ENCODE measurements around the gene TBC1D22A.

Gene TBC1D22A

DNA sequence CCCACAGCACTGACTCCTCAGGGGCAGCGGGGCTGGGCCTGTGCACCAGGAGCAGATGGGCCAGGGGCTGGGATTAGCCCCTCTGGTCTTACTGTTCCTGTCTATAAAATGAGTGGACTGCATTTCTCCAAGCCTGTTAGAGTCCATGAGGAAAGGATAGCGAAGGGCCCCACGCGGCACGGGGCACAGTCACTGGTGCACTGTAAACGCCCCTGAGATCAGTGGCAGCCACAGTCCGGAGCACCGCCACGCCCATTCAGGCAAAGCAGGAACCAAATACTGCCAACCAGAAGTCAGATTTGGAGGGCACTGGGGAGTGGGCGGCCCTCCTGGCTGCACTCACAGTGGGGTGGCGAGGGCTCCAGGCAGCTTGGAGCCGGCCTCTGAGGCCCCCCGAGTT, 387.5 kb downstream of the TBC1D22A start:
- TF ChIP-seq BACH2 (CRISPR knock-in tag; IDR thresholded peaks at IDR 0.05; ENCODE audit: borderline replicate concordance) (no peak), ZNF8 (CRISPR knock-in tag; IDR thresholded peaks at IDR 0.05) (no peak), ARNTL (CRISPR knock-in tag; IDR thresholded peaks at IDR 0.05; ENCODE audit: borderline replicate concordance, low read depth) (no peak), ZFP30 (CRISPR knock-in tag; IDR thresholded peaks at IDR 0.05) (no peak), PPARA (CRISPR knock-in tag; IDR thresholded peaks at IDR 0.05; ENCODE audit: borderline replicate concordance) (no peak), ZC3H10 (CRISPR knock-in tag; IDR thresholded peaks at IDR 0.05) (no peak), GLIS3 (CRISPR knock-in tag; IDR thresholded peaks at IDR 0.05) (no peak), SNAI2 (CRISPR knock-in tag; IDR thresholded peaks at IDR 0.05) (no peak), ZFP3 (CRISPR knock-in tag; IDR thresholded peaks at IDR 0.05) (no peak), ZNF565 (CRISPR knock-in tag; conservative IDR thresholded peaks at IDR 0.05; ENCODE audit: low read depth) (no peak), ESRRG (CRISPR knock-in tag; IDR thresholded peaks at IDR 0.05) (no peak), ISL1 (CRISPR knock-in tag; IDR thresholded peaks at IDR 0.05) (no peak), ZNF70 (CRISPR knock-in tag; IDR thresholded peaks at IDR 0.05) (no peak), TCF4 (CRISPR knock-in tag; IDR thresholded peaks at IDR 0.05; ENCODE audit: borderline replicate concordance) (no peak)
- TF ChIP-seq, protein P1, sequence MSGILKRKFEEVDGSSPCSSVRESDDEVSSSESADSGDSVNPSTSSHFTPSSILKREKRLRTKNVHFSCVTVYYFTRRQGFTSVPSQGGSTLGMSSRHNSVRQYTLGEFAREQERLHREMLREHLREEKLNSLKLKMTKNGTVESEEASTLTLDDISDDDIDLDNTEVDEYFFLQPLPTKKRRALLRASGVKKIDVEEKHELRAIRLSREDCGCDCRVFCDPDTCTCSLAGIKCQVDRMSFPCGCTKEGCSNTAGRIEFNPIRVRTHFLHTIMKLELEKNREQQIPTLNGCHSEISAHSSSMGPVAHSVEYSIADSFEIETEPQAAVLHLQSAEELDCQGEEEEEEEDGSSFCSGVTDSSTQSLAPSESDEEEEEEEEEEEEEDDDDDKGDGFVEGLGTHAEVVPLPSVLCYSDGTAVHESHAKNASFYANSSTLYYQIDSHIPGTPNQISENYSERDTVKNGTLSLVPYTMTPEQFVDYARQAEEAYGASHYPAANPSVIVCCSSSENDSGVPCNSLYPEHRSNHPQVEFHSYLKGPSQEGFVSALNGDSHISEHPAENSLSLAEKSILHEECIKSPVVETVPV (CRISPR knock-in tag; IDR thresholded peaks at IDR 0.05) = no peak
- TF ChIP-seq, protein P2, sequence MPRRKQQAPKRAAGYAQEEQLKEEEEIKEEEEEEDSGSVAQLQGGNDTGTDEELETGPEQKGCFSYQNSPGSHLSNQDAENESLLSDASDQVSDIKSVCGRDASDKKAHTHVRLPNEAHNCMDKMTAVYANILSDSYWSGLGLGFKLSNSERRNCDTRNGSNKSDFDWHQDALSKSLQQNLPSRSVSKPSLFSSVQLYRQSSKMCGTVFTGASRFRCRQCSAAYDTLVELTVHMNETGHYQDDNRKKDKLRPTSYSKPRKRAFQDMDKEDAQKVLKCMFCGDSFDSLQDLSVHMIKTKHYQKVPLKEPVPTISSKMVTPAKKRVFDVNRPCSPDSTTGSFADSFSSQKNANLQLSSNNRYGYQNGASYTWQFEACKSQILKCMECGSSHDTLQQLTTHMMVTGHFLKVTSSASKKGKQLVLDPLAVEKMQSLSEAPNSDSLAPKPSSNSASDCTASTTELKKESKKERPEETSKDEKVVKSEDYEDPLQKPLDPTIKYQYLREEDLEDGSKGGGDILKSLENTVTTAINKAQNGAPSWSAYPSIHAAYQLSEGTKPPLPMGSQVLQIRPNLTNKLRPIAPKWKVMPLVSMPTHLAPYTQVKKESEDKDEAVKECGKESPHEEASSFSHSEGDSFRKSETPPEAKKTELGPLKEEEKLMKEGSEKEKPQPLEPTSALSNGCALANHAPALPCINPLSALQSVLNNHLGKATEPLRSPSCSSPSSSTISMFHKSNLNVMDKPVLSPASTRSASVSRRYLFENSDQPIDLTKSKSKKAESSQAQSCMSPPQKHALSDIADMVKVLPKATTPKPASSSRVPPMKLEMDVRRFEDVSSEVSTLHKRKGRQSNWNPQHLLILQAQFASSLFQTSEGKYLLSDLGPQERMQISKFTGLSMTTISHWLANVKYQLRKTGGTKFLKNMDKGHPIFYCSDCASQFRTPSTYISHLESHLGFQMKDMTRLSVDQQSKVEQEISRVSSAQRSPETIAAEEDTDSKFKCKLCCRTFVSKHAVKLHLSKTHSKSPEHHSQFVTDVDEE (CRISPR knock-in tag; IDR thresholded peaks at IDR 0.05) = no peak
- TF ChIP-seq, protein P3, sequence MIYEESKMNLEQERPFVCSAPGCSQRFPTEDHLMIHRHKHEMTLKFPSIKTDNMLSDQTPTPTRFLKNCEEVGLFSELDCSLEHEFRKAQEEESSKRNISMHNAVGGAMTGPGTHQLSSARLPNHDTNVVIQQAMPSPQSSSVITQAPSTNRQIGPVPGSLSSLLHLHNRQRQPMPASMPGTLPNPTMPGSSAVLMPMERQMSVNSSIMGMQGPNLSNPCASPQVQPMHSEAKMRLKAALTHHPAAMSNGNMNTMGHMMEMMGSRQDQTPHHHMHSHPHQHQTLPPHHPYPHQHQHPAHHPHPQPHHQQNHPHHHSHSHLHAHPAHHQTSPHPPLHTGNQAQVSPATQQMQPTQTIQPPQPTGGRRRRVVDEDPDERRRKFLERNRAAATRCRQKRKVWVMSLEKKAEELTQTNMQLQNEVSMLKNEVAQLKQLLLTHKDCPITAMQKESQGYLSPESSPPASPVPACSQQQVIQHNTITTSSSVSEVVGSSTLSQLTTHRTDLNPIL (CRISPR knock-in tag; IDR thresholded peaks at IDR 0.05; ENCODE audit: low read depth) = no peak
- TF ChIP-seq, protein P4, sequence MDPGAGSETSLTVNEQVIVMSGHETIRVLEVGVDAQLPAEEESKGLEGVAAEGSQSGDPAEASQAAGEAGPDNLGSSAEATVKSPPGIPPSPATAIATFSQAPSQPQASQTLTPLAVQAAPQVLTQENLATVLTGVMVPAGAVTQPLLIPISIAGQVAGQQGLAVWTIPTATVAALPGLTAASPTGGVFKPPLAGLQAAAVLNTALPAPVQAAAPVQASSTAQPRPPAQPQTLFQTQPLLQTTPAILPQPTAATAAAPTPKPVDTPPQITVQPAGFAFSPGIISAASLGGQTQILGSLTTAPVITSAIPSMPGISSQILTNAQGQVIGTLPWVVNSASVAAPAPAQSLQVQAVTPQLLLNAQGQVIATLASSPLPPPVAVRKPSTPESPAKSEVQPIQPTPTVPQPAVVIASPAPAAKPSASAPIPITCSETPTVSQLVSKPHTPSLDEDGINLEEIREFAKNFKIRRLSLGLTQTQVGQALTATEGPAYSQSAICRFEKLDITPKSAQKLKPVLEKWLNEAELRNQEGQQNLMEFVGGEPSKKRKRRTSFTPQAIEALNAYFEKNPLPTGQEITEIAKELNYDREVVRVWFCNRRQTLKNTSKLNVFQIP (CRISPR knock-in tag; IDR thresholded peaks at IDR 0.05; ENCODE audit: borderline replicate concordance, low read depth) = no peak
- no peak for ATAC-seq

DNA sequence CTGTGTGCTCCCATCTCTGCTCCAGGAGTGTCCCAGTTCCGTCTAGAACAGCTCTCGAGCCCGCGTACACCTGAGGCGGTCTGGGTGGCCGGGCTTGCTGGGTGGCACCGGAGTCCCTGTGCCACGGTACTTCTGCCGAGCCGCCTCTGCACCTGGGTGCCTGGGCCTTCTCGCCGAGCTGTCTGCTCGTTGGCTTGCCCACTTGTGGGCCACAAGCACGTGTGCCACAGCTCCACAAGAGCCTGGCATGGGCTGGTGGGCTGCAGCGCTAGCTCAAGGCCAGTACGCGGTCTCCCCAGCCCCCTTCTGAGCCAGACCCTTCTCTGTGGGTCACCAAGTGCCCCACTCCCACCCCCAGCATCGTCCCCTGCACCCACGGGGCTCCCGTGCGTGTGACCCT, 388.0 kb downstream of the TBC1D22A start:
- ATAC-seq = no peak
- TF ChIP-seq, protein P5, sequence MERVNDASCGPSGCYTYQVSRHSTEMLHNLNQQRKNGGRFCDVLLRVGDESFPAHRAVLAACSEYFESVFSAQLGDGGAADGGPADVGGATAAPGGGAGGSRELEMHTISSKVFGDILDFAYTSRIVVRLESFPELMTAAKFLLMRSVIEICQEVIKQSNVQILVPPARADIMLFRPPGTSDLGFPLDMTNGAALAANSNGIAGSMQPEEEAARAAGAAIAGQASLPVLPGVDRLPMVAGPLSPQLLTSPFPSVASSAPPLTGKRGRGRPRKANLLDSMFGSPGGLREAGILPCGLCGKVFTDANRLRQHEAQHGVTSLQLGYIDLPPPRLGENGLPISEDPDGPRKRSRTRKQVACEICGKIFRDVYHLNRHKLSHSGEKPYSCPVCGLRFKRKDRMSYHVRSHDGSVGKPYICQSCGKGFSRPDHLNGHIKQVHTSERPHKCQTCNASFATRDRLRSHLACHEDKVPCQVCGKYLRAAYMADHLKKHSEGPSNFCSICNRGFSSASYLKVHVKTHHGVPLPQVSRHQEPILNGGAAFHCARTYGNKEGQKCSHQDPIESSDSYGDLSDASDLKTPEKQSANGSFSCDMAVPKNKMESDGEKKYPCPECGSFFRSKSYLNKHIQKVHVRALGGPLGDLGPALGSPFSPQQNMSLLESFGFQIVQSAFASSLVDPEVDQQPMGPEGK (CRISPR knock-in tag; IDR thresholded peaks at IDR 0.05; ENCODE audit: borderline replicate concordance) = no peak
- TF ChIP-seq, protein P1 (CRISPR knock-in tag; IDR thresholded peaks at IDR 0.05) = no peak
- no peak for TF ChIP-seq BACH2 (CRISPR knock-in tag; IDR thresholded peaks at IDR 0.05; ENCODE audit: borderline replicate concordance)
- TF ChIP-seq OSR1 (CRISPR knock-in tag; IDR thresholded peaks at IDR 0.05) = no peak
- TF ChIP-seq ZNF8 (CRISPR knock-in tag; IDR thresholded peaks at IDR 0.05) = no peak
- no peak for TF ChIP-seq SNAI2 (CRISPR knock-in tag; IDR thresholded peaks at IDR 0.05)
- no peak for TF ChIP-seq PPARA (CRISPR knock-in tag; IDR thresholded peaks at IDR 0.05; ENCODE audit: borderline replicate concordance)
- TF ChIP-seq ZFP3 (CRISPR knock-in tag; IDR thresholded peaks at IDR 0.05) = no peak
- no peak for TF ChIP-seq CSDC2 (CRISPR knock-in tag; IDR thresholded peaks at IDR 0.05)
- no peak for TF ChIP-seq ISL1 (CRISPR knock-in tag; IDR thresholded peaks at IDR 0.05)
- no peak for TF ChIP-seq ZC3H10 (CRISPR knock-in tag; IDR thresholded peaks at IDR 0.05)
- TF ChIP-seq ZNF70 (CRISPR knock-in tag; IDR thresholded peaks at IDR 0.05) = no peak
